Gastroesophageal sphincter (tissue), 4 donors: ENCODE data around the gene DSCAML1. TPM values are rescaled to one million over a fixed set of nuclear protein-coding genes. Genes with fewer than 3 reads are reported as not detected.

ENCODE experiments used
- ATAC-seq: fragments of 150-250 bp; one replicate; pipeline ENCODE4 v1.9.1; 2016; ENCODE audit warnings: mild to moderate bottlenecking, moderate library complexity
- H3K27ac ChIP-seq, 4 donors: fragments of 200-600 bp; sonication (generic) in 3 of 4; 1 replicate in 3 of 4; 2 replicates in 1 of 4; pipeline ENCODE4 v1.5.1; 2016 to 2019
- H3K27me3 ChIP-seq: fragments of 200-600 bp; sonication (generic); one replicate; pipeline ENCODE4 v1.5.1; 2019
- H3K36me3 ChIP-seq, 2 donors: fragments of 200-600 bp; sonication (generic); one replicate each; pipeline ENCODE4 v1.5.1; 2019; ENCODE audit warnings: control low read depth in 1 of 2
- H3K4me1 ChIP-seq, 3 donors: fragments of 200-600 bp; sonication (generic); 1 replicate in 2 of 3; 2 replicates in 1 of 3; pipeline ENCODE4 v1.5.1; 2016 to 2019; ENCODE audit warnings: control low read depth in 2 of 3
- H3K4me3 ChIP-seq, 2 donors: fragments of 200-600 bp; sonication (generic); one replicate each; pipeline ENCODE4 v1.5.1; 2019; ENCODE audit warnings: mild to moderate bottlenecking in 1 of 2, moderate library complexity in 1 of 2
- H3K9me3 ChIP-seq, 3 donors: fragments of 200-600 bp; sonication (generic); one replicate each; pipeline ENCODE4 v1.5.1; 2017 to 2019; ENCODE audit warnings: control low read depth in 2 of 3
- CTCF ChIP-seq, 4 experiments: fragments of 200-600 bp in 2 of 4; fragments of 450-650 bp in 2 of 4; sonication (generic) in 1 of 4; IDR thresholded peaks; one replicate each; pipeline ENCODE4 v1.5.1; 2017 to 2019; ENCODE audit warnings: antibody characterized with exemption in 4 of 4, mild to moderate bottlenecking in 2 of 4, moderate library complexity in 2 of 4
- EP300 ChIP-seq: sonication (generic); formaldehyde crosslinking; IDR thresholded peaks from one replicate; pipeline ENCODE4 v1.6.1; 2017; ENCODE audit warnings: antibody characterized with exemption, mild to moderate bottlenecking
- POLR2A ChIP-seq, 2 donors: fragments of 450-650 bp; IDR thresholded peaks; one replicate each; pipeline ENCODE4 v1.6.1; 2017; ENCODE audit warnings: antibody characterized with exemption in 2 of 2, mild to moderate bottlenecking in 2 of 2, moderate library complexity in 1 of 2
- POLR2AphosphoS5 ChIP-seq: sonication (generic); formaldehyde crosslinking; IDR thresholded peaks from one replicate; pipeline ENCODE4 v1.6.1; 2017; ENCODE audit warnings: antibody characterized with exemption
- WGBS, 2 donors: methylation state at CpG; one replicate each; pipeline ENCODE4 v1.1.5; 2018; ENCODE audit warnings: low coverage in 1 of 2; 5-methylcytosine and 5-hydroxymethylcytosine counted together
- total RNA-seq, 4 donors: library from RNA; depleted of rRNA; stranded (reverse); fragments of >200 nt; gene quantifications; one replicate each; pipeline ENCODE4 v1.1.0, GENCODE V29; 2016

DSCAML1 gene
- total RNA-seq, 4 donors from 2014 or later: 0.35 to 2.5 (median 0.73) TPM

DNA sequence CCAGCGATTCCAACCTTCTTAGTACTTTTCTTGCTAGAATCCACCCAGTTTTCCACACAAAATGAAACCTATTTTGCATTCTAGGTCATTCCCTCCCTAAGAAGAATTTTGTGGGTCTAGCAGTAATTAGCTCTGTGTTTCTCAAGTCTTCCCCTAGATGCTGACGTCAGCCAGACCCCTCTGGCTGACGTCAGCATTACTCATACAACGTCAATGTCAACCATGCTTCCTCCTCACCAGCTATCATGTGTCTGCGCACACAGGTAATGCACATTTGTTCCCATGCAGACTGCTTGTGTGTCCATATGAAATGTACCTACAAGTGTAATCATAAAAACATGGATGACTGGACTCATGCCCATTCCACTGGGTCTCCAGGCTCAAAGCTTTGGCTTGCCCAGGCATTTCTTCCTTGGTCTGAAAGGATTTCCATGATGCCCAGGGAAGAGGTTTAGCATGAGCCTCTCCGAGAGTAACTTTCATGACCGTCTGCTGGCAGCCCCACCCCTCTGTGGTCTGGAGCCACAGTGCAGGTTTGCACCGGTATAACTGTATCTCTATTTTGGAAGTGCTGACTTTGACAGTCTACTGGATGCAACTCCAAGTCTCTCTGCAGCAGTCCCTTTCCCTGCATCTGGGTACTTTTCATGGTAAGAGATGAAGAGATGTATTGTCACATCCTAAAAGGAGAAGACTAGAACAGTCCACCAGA is 58.6 kb downstream of the DSCAML1 start:
- H3K4me3 ChIP-seq: no peak overlapping the region
- no peaks in the 10 kb centered on the region for H3K4me1 ChIP-seq
- 77 to 87% methylated on average over 5 of the region's 8 CpGs for WGBS, 2 donors
- ATAC-seq: no peak
- peaks cover 0 to 19% (median 0%) of the 10 kb centered on the region in 3 donors for H3K9me3 ChIP-seq
- H3K36me3 ChIP-seq: peaks cover 0 to 3% of the 10 kb centered on the region in 2 donors
- peaks cover 10% of the 10 kb centered on the region for H3K27me3 ChIP-seq
- no peak overlapping the region for H3K27ac ChIP-seq
- TF ChIP-seq POLR2AphosphoS5: no peak
- TF ChIP-seq CTCF (IDR thresholded peaks at IDR 0.05): no peak
- TF ChIP-seq POLR2A (IDR thresholded peaks at IDR 0.05): no peak
- TF ChIP-seq EP300: no peak

DNA sequence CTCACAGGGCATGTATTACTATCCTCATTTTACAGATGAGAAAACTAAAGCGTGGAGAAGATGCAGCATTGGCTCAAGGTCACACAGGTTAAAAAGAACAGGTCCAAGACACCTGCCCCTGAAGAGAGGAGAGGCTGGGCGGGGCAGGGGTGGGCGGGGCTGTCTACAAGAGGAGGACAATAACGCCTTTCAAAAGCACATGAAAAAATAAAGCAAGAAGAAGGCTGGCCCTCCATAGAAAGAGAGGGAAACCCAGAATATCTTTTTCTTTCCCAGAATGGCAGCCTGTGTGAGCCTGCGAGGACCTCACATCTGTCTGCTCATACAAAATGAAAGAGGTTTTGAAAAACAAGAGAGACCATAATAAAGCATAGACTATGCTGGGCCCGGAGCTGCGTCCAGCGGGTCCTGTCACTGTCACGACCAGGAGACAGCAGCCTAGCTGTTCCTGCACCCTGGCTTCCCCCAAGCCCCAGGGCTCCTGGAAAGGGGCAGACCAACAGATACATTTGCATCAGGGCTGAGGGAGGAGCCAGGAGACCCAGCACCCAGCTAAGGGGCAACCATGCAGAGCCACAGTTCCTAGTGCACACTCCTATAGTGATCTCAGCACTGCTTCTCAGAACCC is 61.6 kb downstream of the DSCAML1 start:
- Histone ChIP-seq H3K9me3 (peaks cover 0 to under 1% (median 0%) of the 10 kb centered on the region in 3 donors), H3K36me3 (no peaks in the 10 kb centered on the region), H3K27ac (no peak overlapping the region), H3K4me1 (no peaks in the 10 kb centered on the region), H3K4me3 (no peak overlapping the region), H3K27me3 (peaks cover 1% of the 10 kb centered on the region)
- WGBS, 2 donors: 87 to 95% methylated on average over 5 to 9 of the region's 9 CpGs
- ATAC-seq: no peak
- TF ChIP-seq EP300: no peak
- no peak for TF ChIP-seq POLR2A (IDR thresholded peaks at IDR 0.05)
- no peak for TF ChIP-seq CTCF (IDR thresholded peaks at IDR 0.05)
- no peak for TF ChIP-seq POLR2AphosphoS5

- WGBS, 2 donors: 53 to 54% methylated on average over 3 to 5 of the region's 5 CpGs
- no peak for TF ChIP-seq CTCF (IDR thresholded peaks at IDR 0.05)
- TF ChIP-seq POLR2AphosphoS5: no peak
- no peak for TF ChIP-seq POLR2A (IDR thresholded peaks at IDR 0.05)
- TF ChIP-seq EP300: no peak
- no peaks in the 10 kb centered on the region for H3K4me1 ChIP-seq
- no peaks in the 10 kb centered on the region for H3K9me3 ChIP-seq
- H3K27ac ChIP-seq: no peak overlapping the region
- no peak overlapping the region for H3K4me3 ChIP-seq
- no peaks in the 10 kb centered on the region for H3K27me3 ChIP-seq
- no peaks in the 10 kb centered on the region for H3K36me3 ChIP-seq
- ATAC-seq: no peak
Measured at GRCh38 chr11:117734601-117735024, 62.4 kb downstream of the DSCAML1 start.

DNA sequence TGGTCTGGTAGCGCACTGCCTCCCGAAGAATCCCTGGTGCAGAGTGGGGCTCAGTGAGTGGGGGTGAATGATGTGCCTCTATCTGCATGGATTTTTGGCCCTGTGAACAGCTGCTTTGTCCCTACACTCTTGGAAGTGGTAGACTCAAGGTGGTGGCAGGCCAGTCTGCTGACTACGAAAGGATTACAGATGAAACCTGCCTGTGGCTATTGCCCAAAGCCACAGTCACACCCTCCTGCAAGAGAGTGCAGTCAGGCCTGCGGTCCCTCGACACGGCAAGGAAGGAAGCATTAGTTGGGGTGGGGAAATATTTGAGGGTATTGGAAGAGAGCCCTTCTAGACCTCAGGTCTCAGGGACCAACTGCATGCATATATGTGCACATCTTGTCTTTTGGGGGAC is 63.7 kb downstream of the DSCAML1 start:
- 82% methylated on average over 4 of the region's 6 CpGs; no CpG with 5 or more reads in 1 of the 2 donors for WGBS, 2 donors
- Histone ChIP-seq H3K9me3 (no peaks in the 10 kb centered on the region), H3K27ac (no peak overlapping the region), H3K4me1 (no peaks in the 10 kb centered on the region), H3K27me3 (no peaks in the 10 kb centered on the region), H3K4me3 (no peak overlapping the region), H3K36me3 (no peaks in the 10 kb centered on the region)
- no peak for ATAC-seq
- TF ChIP-seq CTCF (IDR thresholded peaks at IDR 0.05) (no peak), POLR2AphosphoS5 (no peak), POLR2A (IDR thresholded peaks at IDR 0.05) (no peak), EP300 (no peak)
